Measurements from ENCODE around the gene TRIP13.

DNA sequence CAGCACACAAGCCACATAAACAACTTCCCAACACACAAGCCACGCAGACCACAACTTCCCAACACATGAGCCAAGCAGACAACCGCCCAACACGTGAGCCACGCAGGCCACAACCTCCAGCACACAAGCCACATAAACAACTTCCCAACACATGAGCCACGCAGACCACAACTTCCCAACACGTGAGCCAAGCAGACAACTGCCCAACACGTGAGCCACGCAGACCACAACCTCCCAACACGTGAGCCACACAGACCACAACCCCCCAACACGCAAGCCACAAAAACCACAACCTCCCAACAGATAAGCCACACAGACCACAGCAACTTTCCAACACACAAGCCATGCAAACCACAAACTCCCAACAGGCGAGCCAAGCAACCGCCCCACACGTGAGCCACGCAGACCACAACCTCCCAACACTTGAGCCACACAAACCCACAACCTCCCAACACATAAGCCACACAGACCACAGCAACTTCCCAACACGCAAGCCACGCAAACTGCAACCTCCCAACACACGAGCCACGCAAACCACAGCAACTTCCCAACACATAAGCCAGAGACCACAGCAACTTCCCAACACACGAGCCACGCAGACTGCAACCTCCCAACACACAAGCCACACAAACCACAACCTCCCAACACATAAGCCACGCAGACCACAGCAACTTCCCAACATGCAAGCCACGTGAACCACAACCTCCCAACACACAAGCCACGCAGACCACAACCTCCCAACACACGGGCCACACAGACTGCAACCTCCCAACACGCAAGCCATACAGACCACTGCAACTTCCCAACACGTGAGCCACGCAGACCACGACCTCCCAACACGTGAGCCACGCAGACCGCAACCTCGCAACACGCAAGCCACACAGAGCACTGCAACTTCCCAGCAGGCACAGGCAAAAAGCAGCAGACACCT is 10.2 kb upstream of the TRIP13 start:
- TF ChIP-seq, protein P1, sequence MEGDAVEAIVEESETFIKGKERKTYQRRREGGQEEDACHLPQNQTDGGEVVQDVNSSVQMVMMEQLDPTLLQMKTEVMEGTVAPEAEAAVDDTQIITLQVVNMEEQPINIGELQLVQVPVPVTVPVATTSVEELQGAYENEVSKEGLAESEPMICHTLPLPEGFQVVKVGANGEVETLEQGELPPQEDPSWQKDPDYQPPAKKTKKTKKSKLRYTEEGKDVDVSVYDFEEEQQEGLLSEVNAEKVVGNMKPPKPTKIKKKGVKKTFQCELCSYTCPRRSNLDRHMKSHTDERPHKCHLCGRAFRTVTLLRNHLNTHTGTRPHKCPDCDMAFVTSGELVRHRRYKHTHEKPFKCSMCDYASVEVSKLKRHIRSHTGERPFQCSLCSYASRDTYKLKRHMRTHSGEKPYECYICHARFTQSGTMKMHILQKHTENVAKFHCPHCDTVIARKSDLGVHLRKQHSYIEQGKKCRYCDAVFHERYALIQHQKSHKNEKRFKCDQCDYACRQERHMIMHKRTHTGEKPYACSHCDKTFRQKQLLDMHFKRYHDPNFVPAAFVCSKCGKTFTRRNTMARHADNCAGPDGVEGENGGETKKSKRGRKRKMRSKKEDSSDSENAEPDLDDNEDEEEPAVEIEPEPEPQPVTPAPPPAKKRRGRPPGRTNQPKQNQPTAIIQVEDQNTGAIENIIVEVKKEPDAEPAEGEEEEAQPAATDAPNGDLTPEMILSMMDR (IDR thresholded peaks at IDR 0.05 in 8 of 11, conservative IDR thresholded peaks at IDR 0.05 in 3 of 11) = no peak
- no peak for TF ChIP-seq POLR2A (IDR thresholded peaks at IDR 0.05)
- no peak for TF ChIP-seq POLR2AphosphoS5 (IDR thresholded peaks at IDR 0.05)

All from spleen (tissue), 7 donors.